Mesodermal cell (in vitro differentiated cells): ENCODE results near the gene TMEM259.

ENCODE experiments used
- H3K27ac ChIP-seq: 2 replicates; pipeline ENCODE4 v1.7.0; 2013; ENCODE audit warnings: mild to moderate bottlenecking, low read depth, low read length, moderate library complexity; ENCODE audit not compliant: severe bottlenecking
- H3K36me3 ChIP-seq: 2 replicates; pipeline ENCODE4 v1.7.1; 2013; ENCODE audit warnings: mild to moderate bottlenecking, low read length, moderate library complexity; ENCODE audit not compliant: control insufficient read depth, insufficient read depth
- H3K4me1 ChIP-seq: one replicate; pipeline ENCODE4 v1.7.1; 2013; ENCODE audit warnings: mild to moderate bottlenecking, low read length; ENCODE audit not compliant: insufficient read depth, control insufficient read depth, poor library complexity, severe bottlenecking
- H3K4me3 ChIP-seq: 2 replicates; pipeline ENCODE4 v1.7.0; 2013; ENCODE audit warnings: low read length, control low read depth, mild to moderate bottlenecking; ENCODE audit not compliant: insufficient read depth, poor library complexity, severe bottlenecking; ENCODE audit errors: extremely low read depth
- H3K9me3 ChIP-seq: 2 replicates; pipeline ENCODE4 v1.7.1; 2013; ENCODE audit warnings: mild to moderate bottlenecking, low read length, moderate library complexity; ENCODE audit not compliant: control insufficient read depth
- WGBS, 2 experiments: methylation state at CpG; one replicate each; pipeline ENCODE4 v1.1.5; 2013; ENCODE audit warnings: missing lambda C conversion rate in 2 of 2; ENCODE audit not compliant: insufficient coverage in 2 of 2; 5-methylcytosine and 5-hydroxymethylcytosine counted together

The TMEM259 gene

DNA sequence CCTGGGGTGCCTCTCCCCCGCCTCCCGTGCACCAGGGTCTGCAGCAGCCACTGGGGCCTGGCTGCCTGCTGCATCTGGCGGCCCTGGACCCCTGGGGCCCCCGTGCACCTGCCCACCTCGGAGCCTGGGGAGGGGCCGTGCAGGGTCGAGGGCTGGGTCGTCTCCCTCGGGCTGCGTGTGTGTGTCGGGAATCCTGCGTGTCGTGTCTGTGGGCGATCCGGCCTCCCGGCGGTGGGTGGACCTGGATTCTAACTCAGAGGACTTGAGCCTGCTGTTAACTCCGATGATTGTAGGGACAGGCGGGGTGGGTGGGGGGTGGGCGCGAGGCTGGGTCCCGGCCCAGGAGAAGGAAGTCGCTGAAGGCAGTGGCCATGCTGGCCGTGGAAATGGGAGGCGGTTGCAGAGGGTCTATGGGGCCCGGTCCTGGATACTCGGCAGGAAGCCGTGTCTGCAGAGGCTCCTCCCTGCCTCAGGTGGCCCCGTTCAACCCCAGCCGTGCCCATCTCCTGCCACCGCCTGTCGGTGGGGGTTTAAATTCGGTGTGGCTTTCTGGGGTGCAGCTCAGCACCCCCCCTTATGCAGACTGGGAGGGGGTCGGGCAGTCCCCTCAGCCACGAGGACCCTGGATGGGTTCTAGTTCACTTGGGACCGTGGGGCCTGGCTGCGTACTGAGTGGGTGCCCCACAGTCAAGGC, 46.2 kb downstream of the TMEM259 start:
- H3K27ac ChIP-seq, result no peak overlapping the region

DNA sequence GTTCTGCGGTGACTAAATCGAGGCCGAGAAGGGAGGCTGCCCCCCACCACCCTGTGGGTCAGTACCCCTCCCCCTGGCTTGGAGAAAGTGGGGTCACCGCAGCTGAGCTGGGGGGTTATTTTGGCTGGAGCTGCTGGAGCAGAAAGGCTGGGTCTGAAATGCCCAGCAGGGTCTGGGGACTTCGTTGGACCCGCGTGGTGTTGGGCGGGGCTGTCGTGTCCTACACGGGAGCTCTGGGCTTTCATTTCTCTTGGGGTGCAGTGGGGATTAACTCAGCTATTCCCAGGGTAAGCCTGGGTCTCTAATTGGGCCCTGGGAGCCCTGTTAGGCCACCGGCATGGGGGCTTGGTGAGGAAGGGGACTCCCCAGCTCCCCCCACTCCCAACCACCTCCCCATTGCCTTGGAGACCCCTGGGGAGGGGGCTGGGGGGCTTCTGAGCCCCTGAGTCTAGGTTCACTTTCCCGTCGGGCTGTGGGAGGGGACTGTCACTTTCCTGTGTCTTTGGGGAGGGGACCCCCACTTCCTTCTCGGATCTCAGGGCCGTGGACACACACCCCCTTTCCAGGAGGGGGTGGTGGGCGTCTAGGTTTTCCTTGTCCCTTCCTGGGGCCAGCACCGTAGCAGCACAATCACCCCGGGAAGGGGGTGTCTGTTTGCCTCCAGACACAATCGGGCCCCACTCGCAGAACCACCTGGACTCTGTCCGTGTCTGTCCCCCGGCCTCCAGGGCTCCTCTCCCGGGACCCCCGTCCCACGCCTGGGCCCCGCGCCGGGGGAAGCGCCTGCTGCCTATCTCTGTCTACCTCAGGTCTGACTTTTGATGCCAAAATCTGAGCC, 47.0 kb downstream of the TMEM259 start:
- Histone ChIP-seq H3K9me3 (no peaks in the 10 kb centered on the region), H3K4me1 (no peaks in the 10 kb centered on the region), H3K36me3 (peaks cover 62% of the 10 kb centered on the region), H3K4me3 (no peak overlapping the region), H3K27ac (no peak overlapping the region)
- 88 to 89% methylated on average over 20 of the region's 29 CpGs for whole genome bisulfite sequencing, 2 experiments

More for the DNA sequence above, 46.2 kb downstream of the TMEM259 start:
- Histone ChIP-seq H3K4me3 (no peak overlapping the region), H3K4me1 (no peaks in the 10 kb centered on the region), H3K36me3 (peaks cover 54% of the 10 kb centered on the region), H3K9me3 (no peaks in the 10 kb centered on the region)
- WGBS, 2 experiments, result 85 to 88% methylated on average over 27 to 32 of the region's 37 CpGs

DNA sequence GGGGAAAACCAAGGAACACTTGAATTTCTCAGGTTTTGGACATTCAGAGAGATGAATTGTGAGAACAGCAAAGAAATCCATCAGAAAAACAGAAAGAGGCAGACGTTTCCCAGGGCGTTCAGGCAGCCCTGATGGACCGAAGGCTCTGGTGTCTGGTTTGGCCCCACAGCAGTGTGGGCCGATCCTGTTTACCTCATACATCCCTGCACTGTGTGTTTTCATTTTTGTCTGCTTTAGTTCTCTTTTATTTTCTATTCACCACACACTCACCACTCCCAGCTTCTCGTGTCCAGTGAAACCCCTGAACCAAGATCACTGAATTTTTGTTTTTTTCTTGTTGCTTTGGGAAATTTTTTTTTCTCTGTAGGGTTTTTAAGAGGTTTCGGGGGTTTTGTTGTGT, 48.6 kb downstream of the TMEM259 start:
- no peaks in the 10 kb centered on the region for H3K4me1 ChIP-seq
- no peaks in the 10 kb centered on the region for H3K9me3 ChIP-seq
- peaks cover 76% of the 10 kb centered on the region for H3K36me3 ChIP-seq
- H3K4me3 ChIP-seq, result no peak overlapping the region
- no peak overlapping the region for H3K27ac ChIP-seq
- 94 to 95% methylated on average over 4 to 5 of the region's 6 CpGs for WGBS, 2 experiments

DNA sequence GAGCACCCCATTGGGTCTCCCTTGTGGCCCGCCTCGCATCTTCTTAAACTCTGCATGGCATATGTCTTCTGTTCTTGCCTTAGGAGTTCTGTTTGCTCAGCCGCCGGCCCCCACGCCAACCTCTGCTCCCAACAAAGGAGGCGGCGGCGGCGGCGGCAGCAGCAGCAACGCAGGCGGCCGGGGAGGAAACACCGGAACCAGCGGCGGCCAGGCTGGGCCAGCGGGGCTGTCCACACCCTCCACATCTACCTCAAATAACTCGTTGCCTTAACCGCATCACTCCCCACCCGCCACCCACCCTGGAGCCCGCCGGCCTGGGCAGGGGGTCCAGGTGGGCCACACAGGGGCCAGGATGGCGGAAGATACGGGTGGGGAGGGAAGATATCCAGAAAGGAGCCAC, 49.1 kb downstream of the TMEM259 start:
- peaks cover 81% of the 10 kb centered on the region for H3K36me3 ChIP-seq
- no peak overlapping the region for H3K4me3 ChIP-seq
- no peaks in the 10 kb centered on the region for H3K9me3 ChIP-seq
- 86 to 90% methylated on average over 11 to 14 of the region's 24 CpGs for WGBS, 2 experiments
- H3K27ac ChIP-seq, result no peak overlapping the region
- H3K4me1 ChIP-seq, result no peaks in the 10 kb centered on the region

DNA sequence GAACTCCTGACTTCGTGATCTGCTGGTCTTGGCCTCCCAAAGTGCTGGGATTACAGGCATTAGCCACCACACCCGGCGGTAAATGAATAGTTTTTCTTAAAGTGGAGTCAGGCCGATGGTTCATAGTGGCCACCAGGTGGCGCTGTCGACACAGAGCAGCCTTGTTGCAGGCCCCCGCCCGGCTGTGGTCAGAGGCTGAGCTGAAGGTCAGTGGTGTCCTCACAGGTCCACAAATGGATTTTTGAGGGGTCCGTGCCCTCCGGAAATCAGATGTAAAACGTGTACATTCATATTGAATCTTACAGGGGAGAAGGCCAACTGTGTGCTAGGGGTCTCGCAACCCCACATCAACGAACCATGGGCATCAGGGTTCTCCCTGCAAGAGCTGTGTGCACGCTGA, 50.2 kb downstream of the TMEM259 start:
- no peak overlapping the region for H3K4me3 ChIP-seq

DNA sequence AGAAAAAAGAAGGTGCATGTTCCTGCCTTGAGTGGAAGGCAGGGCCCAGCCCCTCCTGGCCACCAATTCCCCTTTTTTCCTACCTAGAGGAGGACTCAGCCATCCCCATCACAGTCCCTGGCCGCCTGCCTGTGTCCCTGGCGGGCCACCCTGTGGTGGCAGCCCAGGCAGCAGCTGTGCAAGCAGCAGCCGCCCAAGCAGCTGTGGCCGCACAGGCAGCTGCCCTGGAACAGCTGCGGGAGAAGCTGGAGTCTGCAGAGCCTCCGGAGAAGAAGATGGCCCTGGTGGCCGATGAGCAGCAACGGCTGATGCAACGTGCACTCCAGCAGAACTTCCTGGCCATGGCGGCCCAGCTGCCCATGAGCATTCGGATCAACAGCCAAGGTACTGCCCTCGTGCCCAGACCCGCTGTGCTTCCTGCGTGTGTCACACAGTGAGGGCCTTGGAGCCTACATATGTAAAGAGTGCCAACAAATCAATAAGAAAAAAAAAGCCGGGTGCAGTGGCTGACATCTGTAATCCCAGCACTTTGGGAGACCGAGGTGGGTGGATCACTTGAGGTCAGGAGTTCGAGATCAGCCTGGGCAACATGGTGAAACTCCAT, 54.3 kb downstream of the TMEM259 start:
- H3K27ac ChIP-seq, result no peak overlapping the region
- 90 to 92% methylated on average over 15 to 16 of the region's 17 CpGs for WGBS, 2 experiments

More for the DNA sequence above, 50.2 kb downstream of the TMEM259 start:
- no peaks in the 10 kb centered on the region for H3K9me3 ChIP-seq
- H3K4me1 ChIP-seq, result no peaks in the 10 kb centered on the region
- H3K36me3 ChIP-seq, result peaks cover 92% of the 10 kb centered on the region
- H3K27ac ChIP-seq, result no peak overlapping the region
- 91 to 93% methylated on average over 11 to 14 of the region's 14 CpGs for WGBS, 2 experiments

DNA sequence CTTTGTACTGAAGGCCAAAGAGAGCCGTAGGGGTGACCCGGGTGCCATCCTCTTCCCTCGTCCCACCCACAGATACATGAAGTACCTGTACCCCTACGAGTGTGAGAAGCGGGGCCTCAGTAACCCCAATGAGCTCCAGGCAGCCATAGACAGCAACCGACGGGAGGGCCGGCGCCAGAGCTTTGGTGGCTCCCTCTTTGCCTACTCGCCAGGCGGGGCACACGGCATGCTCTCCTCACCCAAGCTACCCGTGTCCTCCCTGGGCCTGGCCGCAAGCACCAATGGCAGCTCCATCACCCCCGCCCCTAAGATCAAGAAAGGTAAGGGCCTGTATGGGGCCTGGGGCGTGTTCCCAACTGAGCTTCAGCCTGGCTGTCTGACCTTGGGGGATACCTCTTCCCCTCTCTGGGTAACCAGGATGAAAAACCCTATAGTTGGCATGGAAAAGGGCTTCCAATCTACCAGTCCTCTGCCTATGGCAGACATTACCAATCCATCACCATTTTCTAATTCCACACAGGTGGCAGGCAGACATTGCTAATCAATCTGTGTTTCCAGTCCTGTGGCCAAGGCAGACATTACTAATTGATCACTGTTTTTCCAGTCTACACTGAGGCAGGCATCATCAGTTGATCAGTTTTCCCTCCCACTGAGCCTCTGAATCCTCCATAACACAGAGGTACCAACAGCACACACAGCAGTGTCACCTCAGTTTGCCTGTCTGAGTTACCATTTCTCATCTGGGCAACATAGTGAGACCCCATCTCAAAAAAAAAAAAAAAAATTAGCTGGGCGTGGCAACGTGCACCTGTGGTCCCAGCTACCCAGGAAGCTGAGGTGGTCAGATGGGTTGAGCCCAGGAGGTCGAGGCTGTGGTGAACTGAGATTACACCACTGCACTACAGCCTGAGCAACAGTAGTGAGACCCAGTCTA, 55.9 kb downstream of the TMEM259 start:
- 95 to 97% methylated on average over 15 to 19 of the region's 19 CpGs for WGBS, 2 experiments

More for the DNA sequence above, 54.3 kb downstream of the TMEM259 start:
- no peaks in the 10 kb centered on the region for H3K9me3 ChIP-seq
- peaks cover 95% of the 10 kb centered on the region for H3K36me3 ChIP-seq
- H3K4me1 ChIP-seq, result peaks cover 16% of the 10 kb centered on the region
- no peak overlapping the region for H3K4me3 ChIP-seq

DNA sequence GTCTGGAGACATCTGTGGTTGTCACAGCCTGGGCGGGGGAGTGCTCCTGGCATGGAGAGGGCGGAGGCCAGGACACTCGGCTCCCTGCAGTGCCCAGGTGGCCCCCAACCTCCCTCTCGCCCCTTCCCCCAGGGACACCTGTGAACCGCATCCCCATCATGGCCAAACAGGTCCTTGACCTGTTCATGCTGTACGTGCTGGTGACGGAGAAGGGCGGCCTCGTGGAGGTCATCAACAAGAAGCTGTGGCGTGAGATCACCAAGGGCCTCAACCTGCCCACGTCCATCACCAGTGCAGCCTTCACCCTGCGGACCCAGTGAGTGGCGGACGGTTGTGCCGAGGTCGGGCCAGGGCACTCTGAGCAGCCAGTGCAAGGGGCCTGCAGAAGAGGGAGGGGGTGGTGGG, 56.8 kb downstream of the TMEM259 start:
- Histone ChIP-seq H3K9me3 (no peaks in the 10 kb centered on the region), H3K36me3 (peaks cover 94% of the 10 kb centered on the region), H3K27ac (no peak overlapping the region), H3K4me3 (no peak overlapping the region), H3K4me1 (peaks cover 38% of the 10 kb centered on the region)
- WGBS, 2 experiments, result 96 to 97% methylated on average over 12 to 15 of the region's 16 CpGs

More for the DNA sequence above, 55.9 kb downstream of the TMEM259 start:
- no peak overlapping the region for H3K27ac ChIP-seq
- H3K9me3 ChIP-seq, result no peaks in the 10 kb centered on the region
- peaks cover 94% of the 10 kb centered on the region for H3K36me3 ChIP-seq
- H3K4me3 ChIP-seq, result no peak overlapping the region
- peaks cover 30% of the 10 kb centered on the region for H3K4me1 ChIP-seq

DNA sequence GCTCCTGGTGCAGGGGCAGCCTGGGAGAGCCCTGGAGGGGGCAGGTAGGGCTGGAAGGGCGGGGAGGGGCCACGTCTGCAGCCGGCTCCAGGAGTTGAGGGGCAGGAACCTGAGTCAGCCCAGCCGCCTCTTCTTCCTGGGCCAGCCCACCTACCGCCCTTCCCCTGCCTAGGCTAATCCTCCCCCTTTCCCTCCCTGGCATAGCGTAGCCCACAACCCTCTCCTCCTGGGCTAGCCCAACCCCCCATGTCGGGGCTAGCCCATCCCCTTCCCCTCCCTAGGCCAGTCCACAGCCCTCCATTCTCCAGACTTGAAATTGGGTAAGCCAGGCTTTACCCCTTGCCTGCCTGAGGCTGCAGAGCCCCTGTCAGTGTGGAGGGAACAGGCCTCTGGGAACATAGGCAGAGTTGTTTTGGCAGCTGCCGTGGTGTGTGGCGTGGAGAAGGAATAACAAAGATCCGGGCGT, 57.4 kb downstream of the TMEM259 start:
- H3K9me3 ChIP-seq, result no peaks in the 10 kb centered on the region
- peaks cover 94% of the 10 kb centered on the region for H3K36me3 ChIP-seq
- no peak overlapping the region for H3K4me3 ChIP-seq
- 79 to 81% methylated on average over 9 to 11 of the region's 11 CpGs for WGBS, 2 experiments
- H3K4me1 ChIP-seq, result peaks cover 38% of the 10 kb centered on the region
- H3K27ac ChIP-seq, result no peak overlapping the region
